Vagina (tissue), 2 donors: ENCODE measurements around the gene DCDC2.

Experiments used
- CTCF ChIP-seq, 3 experiments: fragments of 450-650 bp in 2 of 3; fragments of 200-600 bp in 1 of 3; sonication (generic) in 1 of 3; IDR thresholded peaks; one replicate each; pipeline ENCODE4 v1.5.1; 2017 to 2019; ENCODE audit warnings: antibody characterized with exemption in 3 of 3, mild to moderate bottlenecking in 2 of 3, moderate library complexity in 2 of 3
- POLR2A ChIP-seq, 2 donors: fragments of 450-650 bp; IDR thresholded peaks; one replicate each; pipeline ENCODE4 v1.6.1; 2017; ENCODE audit warnings: antibody characterized with exemption in 2 of 2, mild to moderate bottlenecking in 2 of 2, moderate library complexity in 2 of 2
- POLR2AphosphoS5 ChIP-seq, 2 donors: sonication (generic); formaldehyde crosslinking; IDR thresholded peaks; one replicate each; pipeline ENCODE4 v1.9.0; 2017; ENCODE audit warnings: antibody characterized with exemption in 2 of 2, mild to moderate bottlenecking in 2 of 2, low read depth in 1 of 2; ENCODE audit not compliant: insufficient read depth in 1 of 2

GRCh38 chr6:24358219-24358821 is 461 bp upstream of the DCDC2 start:
- TF ChIP-seq CTCF (IDR thresholded peaks at IDR 0.05) = no peak
- no peak for TF ChIP-seq POLR2A (IDR thresholded peaks at IDR 0.05)
- TF ChIP-seq POLR2AphosphoS5 (IDR thresholded peaks at IDR 0.05; ENCODE audit: insufficient read depth in 1 of 2, low read depth in 1 of 2) = no peak
